GM23338 (cell line): Measurements from ENCODE around the gene ACTL6B. TPM values are rescaled to one million over a fixed set of nuclear protein-coding genes. Genes with fewer than 3 reads are reported as not detected.

Experiments
- ATAC-seq: fragments of 200-7000 bp; cut with Tn5 transposase; 3 replicates; pipeline ENCODE4 v1.9.1; 2020
- DNase-seq: peaks from one replicate; pipeline ENCODE4 v3.0.0-alpha.2; 2015; ENCODE audit warnings: low spot score
- H2AFZ ChIP-seq: fragments of 200-600 bp; sonication (generic); 2 replicates; pipeline ENCODE4 v1.8.0; 2016; ENCODE audit warnings: antibody characterized with exemption, mild to moderate bottlenecking, moderate library complexity
- H3F3A ChIP-seq: fragments of 200-600 bp; sonication (generic); replicated peaks from 2 replicates; pipeline ENCODE4 v1.8.0; 2017; ENCODE audit warnings: antibody characterized with exemption, mixed run types, low read depth
- H3K27ac ChIP-seq: fragments of 200-600 bp; sonication (generic); 2 replicates; pipeline ENCODE4 v1.6.1; 2016; ENCODE audit warnings: low read depth
- H3K27me3 ChIP-seq: fragments of 200-600 bp; sonication (generic); 2 replicates; pipeline ENCODE4 v1.8.0; 2016; ENCODE audit warnings: mild to moderate bottlenecking, mixed run types, moderate library complexity; ENCODE audit not compliant: insufficient read depth
- H3K36me3 ChIP-seq: fragments of 200-600 bp; sonication (generic); 2 replicates; pipeline ENCODE4 v1.8.0; 2016; ENCODE audit warnings: mild to moderate bottlenecking; ENCODE audit not compliant: insufficient read depth
- H3K4me1 ChIP-seq: fragments of 200-600 bp; sonication (generic); 2 replicates; pipeline ENCODE4 v1.8.0; 2016; ENCODE audit warnings: mild to moderate bottlenecking, moderate library complexity; ENCODE audit not compliant: insufficient read depth
- H3K4me2 ChIP-seq: fragments of 200-600 bp; sonication (generic); 2 replicates; pipeline ENCODE4 v1.7.1; 2017; ENCODE audit warnings: mixed run types
- H3K4me3 ChIP-seq: fragments of 200-600 bp; sonication (generic); 2 replicates; pipeline ENCODE4 v1.6.1; 2016; ENCODE audit warnings: mixed run types
- H3K79me2 ChIP-seq: fragments of 200-600 bp; sonication (generic); replicated peaks from 2 replicates; pipeline ENCODE4 v1.8.0; 2017; ENCODE audit warnings: mild to moderate bottlenecking; ENCODE audit not compliant: insufficient read depth
- H3K9me2 ChIP-seq: fragments of 200-600 bp; sonication (generic); 2 replicates; pipeline ENCODE4 v1.8.0; 2017; ENCODE audit not compliant: insufficient read depth
- H4K20me1 ChIP-seq: fragments of 200-600 bp; sonication (generic); replicated peaks from 2 replicates; pipeline ENCODE4 v1.8.0; 2017; ENCODE audit warnings: mild to moderate bottlenecking; ENCODE audit not compliant: insufficient read depth
- H3K27ac Mint-ChIP-seq: 2 replicates; pipeline ENCODE4 v1.8.0; 2020; ENCODE audit warnings: inconsistent platforms, mild to moderate bottlenecking, moderate library complexity, mixed read lengths
- H3K27me3 Mint-ChIP-seq: 3 replicates; pipeline ENCODE4 v1.8.0; 2022; ENCODE audit warnings: low read depth, mild to moderate bottlenecking, moderate library complexity, mixed read lengths, inconsistent platforms; ENCODE audit not compliant: insufficient read depth, poor library complexity
- H3K36me3 Mint-ChIP-seq: 3 replicates; pipeline ENCODE4 v1.8.0; 2021; ENCODE audit warnings: low read depth, mild to moderate bottlenecking, inconsistent platforms, moderate library complexity, mixed read lengths
- H3K4me1 Mint-ChIP-seq: 3 replicates; pipeline ENCODE4 v1.8.0; 2020; ENCODE audit warnings: mild to moderate bottlenecking, inconsistent platforms, mixed read lengths
- H3K4me3 Mint-ChIP-seq: 3 replicates; pipeline ENCODE4 v1.8.0; 2021; ENCODE audit warnings: moderate library complexity, mild to moderate bottlenecking, inconsistent platforms, mixed read lengths
- H3K9me3 Mint-ChIP-seq: 3 replicates; pipeline ENCODE4 v1.8.0; 2020; ENCODE audit warnings: moderate library complexity, mild to moderate bottlenecking, inconsistent platforms, mixed read lengths
- CREB1 ChIP-seq: fragments of 250-450 bp; sonication (Bioruptor Pico); IDR thresholded peaks from 2 replicates; pipeline ENCODE4 v1.5.0; 2020; ENCODE audit warnings: low read depth, mild to moderate bottlenecking, moderate library complexity
- CTCF ChIP-seq, 2 experiments: fragments of 200-600 bp in 1 of 2; sonication (generic) in 1 of 2; conservative IDR thresholded peaks; 2 replicates each; pipeline versions ENCODE4 v1.5.1 to v1.6.1; 2016 to 2017; ENCODE audit warnings: antibody characterized with exemption in 2 of 2, low read depth in 2 of 2, mild to moderate bottlenecking in 2 of 2, moderate library complexity in 1 of 2
- EZH2 ChIP-seq: fragments of 200-600 bp; sonication (generic); IDR thresholded peaks from one replicate; pipeline ENCODE4 v1.8.0; 2017; ENCODE audit warnings: antibody characterized with exemption, mild to moderate bottlenecking, low read depth; ENCODE audit not compliant: unreplicated experiment
- EZH2phosphoT487 ChIP-seq: fragments of 200-600 bp; sonication (generic); IDR thresholded peaks from one replicate; pipeline ENCODE4 v1.8.1; 2018; ENCODE audit warnings: antibody characterized with exemption; ENCODE audit not compliant: unreplicated experiment
- JUNB ChIP-seq: IDR thresholded peaks from one replicate; pipeline ENCODE4 v1.6.1; 2016; ENCODE audit warnings: antibody characterized with exemption; ENCODE audit not compliant: unreplicated experiment
- NANOG ChIP-seq: IDR thresholded peaks from 2 replicates; pipeline ENCODE4 v1.6.1; 2016; ENCODE audit warnings: antibody characterized with exemption, borderline replicate concordance
- POLR2AphosphoS5 ChIP-seq: IDR thresholded peaks from 2 replicates; pipeline ENCODE4 v1.6.1; 2016; ENCODE audit warnings: antibody characterized with exemption, low read depth
- STAT1 ChIP-seq: IDR thresholded peaks from one replicate; pipeline ENCODE4 v1.6.1; 2016; ENCODE audit warnings: antibody characterized with exemption; ENCODE audit not compliant: unreplicated experiment
- ZNF114 ChIP-seq: fragments of 250-450 bp; sonication (Bioruptor Pico); IDR thresholded peaks from 2 replicates; pipeline ENCODE4 v1.5.0; 2020; ENCODE audit warnings: mild to moderate bottlenecking, moderate library complexity
- ZNF331 ChIP-seq: fragments of 250-450 bp; sonication (Bioruptor Pico); IDR thresholded peaks from 2 replicates; pipeline ENCODE4 v1.5.0; 2020; ENCODE audit warnings: low read depth, mild to moderate bottlenecking, moderate library complexity
- polyA plus RNA-seq: library from polyadenylated mRNA; unstranded; fragments of >200 nt; fragmentation: Nextera tagmentation; extraction: Ambion mirVana; gene quantifications from 2 replicates; pipeline ENCODE4 v1.2.1, GENCODE V29; 2016
- total RNA-seq: library from RNA; depleted of rRNA; stranded (reverse); fragments of >200 nt; shearing (Covaris generic); gene quantifications from 2 replicates; pipeline ENCODE4 v1.2.3, GENCODE V29; 2014
- TF ChIP-seq, protein P1 (sequence below): IDR thresholded peaks from 2 replicates; pipeline ENCODE4 v1.6.1; 2016; ENCODE audit warnings: antibody characterized with exemption
- TF ChIP-seq, protein P2 (sequence below): IDR thresholded peaks from one replicate; pipeline ENCODE4 v1.6.1; 2018; ENCODE audit warnings: antibody characterized with exemption; ENCODE audit not compliant: unreplicated experiment
- TF ChIP-seq, protein P3 (sequence below): fragments of 250-450 bp; sonication (Bioruptor Pico); IDR thresholded peaks from 2 replicates; pipeline ENCODE4 v1.5.0; 2020; ENCODE audit warnings: mild to moderate bottlenecking, moderate library complexity

Gene ACTL6B
- total and polyA plus RNA-seq, 2 experiments from 2014 or later: 0.69 to 2.5 TPM

DNA sequence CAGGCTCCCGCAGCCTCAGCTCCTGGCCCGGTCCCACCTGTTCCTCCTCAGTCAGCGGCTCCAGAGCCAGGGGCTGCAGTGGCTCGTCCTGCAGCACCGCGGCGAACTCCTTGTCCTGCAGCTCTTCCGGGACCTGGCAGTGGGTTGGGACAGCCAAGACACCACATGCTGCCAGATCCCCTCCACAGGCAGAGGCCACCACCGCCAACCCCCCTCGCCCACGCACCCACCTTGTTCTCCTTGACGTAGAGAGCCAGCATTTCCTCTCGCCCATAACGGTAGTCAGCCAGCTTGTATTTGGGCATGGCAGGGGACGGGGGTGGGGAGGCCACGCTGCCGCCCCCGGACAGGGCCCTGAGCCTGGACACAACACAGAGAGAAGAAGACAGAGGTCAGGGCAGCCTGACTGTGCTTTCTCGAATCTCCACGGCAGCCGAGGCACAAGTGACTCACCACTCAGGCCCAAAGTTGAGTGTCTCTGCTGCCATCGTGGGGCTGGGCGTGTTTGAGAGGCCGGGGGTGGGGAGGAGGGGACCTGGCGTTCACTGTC is 31.6 kb upstream of the ACTL6B start:
- no peak overlapping the region for H3K4me3 Mint-ChIP-seq
- no peaks in the 10 kb centered on the region for H3K9me2 ChIP-seq
- peaks cover 28% of the 10 kb centered on the region for H3K4me1 Mint-ChIP-seq
- no peaks in the 10 kb centered on the region for H3K9me3 Mint-ChIP-seq
- H3K27me3 Mint-ChIP-seq: peaks cover 21% of the 10 kb centered on the region
- H3K4me2 ChIP-seq: no peak overlapping the region
- no peak overlapping the region for H2AFZ ChIP-seq
- peaks cover 51% of the 10 kb centered on the region for H3K79me2 ChIP-seq
- no peak overlapping the region for H3K4me3 ChIP-seq
- peaks cover 9% of the 10 kb centered on the region for H3K36me3 ChIP-seq
- ATAC-seq: no peak
- H3K27me3 ChIP-seq: no peaks in the 10 kb centered on the region
- TF ChIP-seq, protein P1, sequence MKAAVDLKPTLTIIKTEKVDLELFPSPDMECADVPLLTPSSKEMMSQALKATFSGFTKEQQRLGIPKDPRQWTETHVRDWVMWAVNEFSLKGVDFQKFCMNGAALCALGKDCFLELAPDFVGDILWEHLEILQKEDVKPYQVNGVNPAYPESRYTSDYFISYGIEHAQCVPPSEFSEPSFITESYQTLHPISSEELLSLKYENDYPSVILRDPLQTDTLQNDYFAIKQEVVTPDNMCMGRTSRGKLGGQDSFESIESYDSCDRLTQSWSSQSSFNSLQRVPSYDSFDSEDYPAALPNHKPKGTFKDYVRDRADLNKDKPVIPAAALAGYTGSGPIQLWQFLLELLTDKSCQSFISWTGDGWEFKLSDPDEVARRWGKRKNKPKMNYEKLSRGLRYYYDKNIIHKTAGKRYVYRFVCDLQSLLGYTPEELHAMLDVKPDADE: no peak
- TF ChIP-seq STAT1: no peak
- no peak for TF ChIP-seq POLR2AphosphoS5
- TF ChIP-seq, protein P2, sequence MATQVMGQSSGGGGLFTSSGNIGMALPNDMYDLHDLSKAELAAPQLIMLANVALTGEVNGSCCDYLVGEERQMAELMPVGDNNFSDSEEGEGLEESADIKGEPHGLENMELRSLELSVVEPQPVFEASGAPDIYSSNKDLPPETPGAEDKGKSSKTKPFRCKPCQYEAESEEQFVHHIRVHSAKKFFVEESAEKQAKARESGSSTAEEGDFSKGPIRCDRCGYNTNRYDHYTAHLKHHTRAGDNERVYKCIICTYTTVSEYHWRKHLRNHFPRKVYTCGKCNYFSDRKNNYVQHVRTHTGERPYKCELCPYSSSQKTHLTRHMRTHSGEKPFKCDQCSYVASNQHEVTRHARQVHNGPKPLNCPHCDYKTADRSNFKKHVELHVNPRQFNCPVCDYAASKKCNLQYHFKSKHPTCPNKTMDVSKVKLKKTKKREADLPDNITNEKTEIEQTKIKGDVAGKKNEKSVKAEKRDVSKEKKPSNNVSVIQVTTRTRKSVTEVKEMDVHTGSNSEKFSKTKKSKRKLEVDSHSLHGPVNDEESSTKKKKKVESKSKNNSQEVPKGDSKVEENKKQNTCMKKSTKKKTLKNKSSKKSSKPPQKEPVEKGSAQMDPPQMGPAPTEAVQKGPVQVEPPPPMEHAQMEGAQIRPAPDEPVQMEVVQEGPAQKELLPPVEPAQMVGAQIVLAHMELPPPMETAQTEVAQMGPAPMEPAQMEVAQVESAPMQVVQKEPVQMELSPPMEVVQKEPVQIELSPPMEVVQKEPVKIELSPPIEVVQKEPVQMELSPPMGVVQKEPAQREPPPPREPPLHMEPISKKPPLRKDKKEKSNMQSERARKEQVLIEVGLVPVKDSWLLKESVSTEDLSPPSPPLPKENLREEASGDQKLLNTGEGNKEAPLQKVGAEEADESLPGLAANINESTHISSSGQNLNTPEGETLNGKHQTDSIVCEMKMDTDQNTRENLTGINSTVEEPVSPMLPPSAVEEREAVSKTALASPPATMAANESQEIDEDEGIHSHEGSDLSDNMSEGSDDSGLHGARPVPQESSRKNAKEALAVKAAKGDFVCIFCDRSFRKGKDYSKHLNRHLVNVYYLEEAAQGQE: no peak
- no peak for TF ChIP-seq NANOG
- TF ChIP-seq EZH2phosphoT487: no peak
- TF ChIP-seq ZNF331 (CRISPR knock-in tag): no peak
- no peak for TF ChIP-seq JUNB
- TF ChIP-seq EZH2: no peak
- TF ChIP-seq CREB1: no peak
- TF ChIP-seq, protein P3, sequence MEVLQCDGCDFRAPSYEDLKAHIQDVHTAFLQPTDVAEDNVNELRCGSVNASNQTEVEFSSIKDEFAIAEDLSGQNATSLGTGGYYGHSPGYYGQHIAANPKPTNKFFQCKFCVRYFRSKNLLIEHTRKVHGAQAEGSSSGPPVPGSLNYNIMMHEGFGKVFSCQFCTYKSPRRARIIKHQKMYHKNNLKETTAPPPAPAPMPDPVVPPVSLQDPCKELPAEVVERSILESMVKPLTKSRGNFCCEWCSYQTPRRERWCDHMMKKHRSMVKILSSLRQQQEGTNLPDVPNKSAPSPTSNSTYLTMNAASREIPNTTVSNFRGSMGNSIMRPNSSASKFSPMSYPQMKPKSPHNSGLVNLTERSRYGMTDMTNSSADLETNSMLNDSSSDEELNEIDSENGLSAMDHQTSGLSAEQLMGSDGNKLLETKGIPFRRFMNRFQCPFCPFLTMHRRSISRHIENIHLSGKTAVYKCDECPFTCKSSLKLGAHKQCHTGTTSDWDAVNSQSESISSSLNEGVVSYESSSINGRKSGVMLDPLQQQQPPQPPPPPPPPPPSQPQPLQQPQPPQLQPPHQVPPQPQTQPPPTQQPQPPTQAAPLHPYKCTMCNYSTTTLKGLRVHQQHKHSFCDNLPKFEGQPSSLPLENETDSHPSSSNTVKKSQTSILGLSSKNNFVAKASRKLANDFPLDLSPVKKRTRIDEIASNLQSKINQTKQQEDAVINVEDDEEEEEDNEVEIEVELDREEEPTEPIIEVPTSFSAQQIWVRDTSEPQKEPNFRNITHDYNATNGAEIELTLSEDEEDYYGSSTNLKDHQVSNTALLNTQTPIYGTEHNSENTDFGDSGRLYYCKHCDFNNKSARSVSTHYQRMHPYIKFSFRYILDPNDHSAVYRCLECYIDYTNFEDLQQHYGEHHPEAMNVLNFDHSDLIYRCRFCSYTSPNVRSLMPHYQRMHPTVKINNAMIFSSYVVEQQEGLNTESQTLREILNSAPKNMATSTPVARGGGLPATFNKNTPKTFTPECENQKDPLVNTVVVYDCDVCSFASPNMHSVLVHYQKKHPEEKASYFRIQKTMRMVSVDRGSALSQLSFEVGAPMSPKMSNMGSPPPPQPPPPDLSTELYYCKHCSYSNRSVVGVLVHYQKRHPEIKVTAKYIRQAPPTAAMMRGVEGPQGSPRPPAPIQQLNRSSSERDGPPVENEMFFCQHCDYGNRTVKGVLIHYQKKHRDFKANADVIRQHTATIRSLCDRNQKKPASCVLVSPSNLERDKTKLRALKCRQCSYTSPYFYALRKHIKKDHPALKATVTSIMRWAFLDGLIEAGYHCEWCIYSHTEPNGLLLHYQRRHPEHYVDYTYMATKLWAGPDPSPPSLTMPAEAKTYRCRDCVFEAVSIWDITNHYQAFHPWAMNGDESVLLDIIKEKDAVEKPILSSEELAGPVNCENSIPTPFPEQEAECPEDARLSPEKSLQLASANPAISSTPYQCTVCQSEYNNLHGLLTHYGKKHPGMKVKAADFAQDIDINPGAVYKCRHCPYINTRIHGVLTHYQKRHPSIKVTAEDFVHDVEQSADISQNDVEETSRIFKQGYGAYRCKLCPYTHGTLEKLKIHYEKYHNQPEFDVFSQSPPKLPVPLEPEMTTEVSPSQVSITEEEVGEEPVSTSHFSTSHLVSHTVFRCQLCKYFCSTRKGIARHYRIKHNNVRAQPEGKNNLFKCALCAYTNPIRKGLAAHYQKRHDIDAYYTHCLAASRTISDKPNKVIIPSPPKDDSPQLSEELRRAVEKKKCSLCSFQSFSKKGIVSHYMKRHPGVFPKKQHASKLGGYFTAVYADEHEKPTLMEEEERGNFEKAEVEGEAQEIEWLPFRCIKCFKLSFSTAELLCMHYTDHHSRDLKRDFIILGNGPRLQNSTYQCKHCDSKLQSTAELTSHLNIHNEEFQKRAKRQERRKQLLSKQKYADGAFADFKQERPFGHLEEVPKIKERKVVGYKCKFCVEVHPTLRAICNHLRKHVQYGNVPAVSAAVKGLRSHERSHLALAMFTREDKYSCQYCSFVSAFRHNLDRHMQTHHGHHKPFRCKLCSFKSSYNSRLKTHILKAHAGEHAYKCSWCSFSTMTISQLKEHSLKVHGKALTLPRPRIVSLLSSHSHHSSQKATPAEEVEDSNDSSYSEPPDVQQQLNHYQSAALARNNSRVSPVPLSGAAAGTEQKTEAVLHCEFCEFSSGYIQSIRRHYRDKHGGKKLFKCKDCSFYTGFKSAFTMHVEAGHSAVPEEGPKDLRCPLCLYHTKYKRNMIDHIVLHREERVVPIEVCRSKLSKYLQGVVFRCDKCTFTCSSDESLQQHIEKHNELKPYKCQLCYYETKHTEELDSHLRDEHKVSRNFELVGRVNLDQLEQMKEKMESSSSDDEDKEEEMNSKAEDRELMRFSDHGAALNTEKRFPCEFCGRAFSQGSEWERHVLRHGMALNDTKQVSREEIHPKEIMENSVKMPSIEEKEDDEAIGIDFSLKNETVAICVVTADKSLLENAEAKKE (CRISPR knock-in tag): no peak
- TF ChIP-seq CTCF (conservative IDR thresholded peaks at IDR 0.05; ENCODE audit: low read depth in 2 of 2): no peak
- TF ChIP-seq ZNF114 (CRISPR knock-in tag): no peak
- H3K27ac ChIP-seq: no peak overlapping the region
- H4K20me1 ChIP-seq: peaks cover 39% of the 10 kb centered on the region
- peaks cover 63% of the 10 kb centered on the region for H3K36me3 Mint-ChIP-seq
- H3K27ac Mint-ChIP-seq: no peak overlapping the region
- H3F3A ChIP-seq: peaks cover 22% of the 10 kb centered on the region
- peaks cover 21% of the 10 kb centered on the region for H3K4me1 ChIP-seq
- no peak for DNase-seq
